ENCODE results near the gene CNKSR1.

The CNKSR1 gene

GRCh38 chr1:26132128-26132833, 45.0 kb upstream of the CNKSR1 start:
- Histone ChIP-seq H3K27me3 (ENCODE audit: insufficient read depth, poor library complexity, severe bottlenecking) (no peaks in the 10 kb centered on the region), H3K4me3 (replicated peaks; ENCODE audit: insufficient read depth, low read length) (no peak overlapping the region), H3K27ac (replicated peaks) (no peak overlapping the region)
- no peak for DNase-seq (ENCODE audit: low read depth in 1 of 2, low spot score in 1 of 2)
- TF ChIP-seq GABPA (IDR thresholded peaks at IDR 0.05; ENCODE audit: low read depth) (no peak), POLR2AphosphoS5 (IDR thresholded peaks at IDR 0.05; ENCODE audit: low read depth) (no peak), SPI1 (IDR thresholded peaks at IDR 0.05; ENCODE audit: borderline replicate concordance, low read depth) (no peak)
- TF ChIP-seq, protein P1, sequence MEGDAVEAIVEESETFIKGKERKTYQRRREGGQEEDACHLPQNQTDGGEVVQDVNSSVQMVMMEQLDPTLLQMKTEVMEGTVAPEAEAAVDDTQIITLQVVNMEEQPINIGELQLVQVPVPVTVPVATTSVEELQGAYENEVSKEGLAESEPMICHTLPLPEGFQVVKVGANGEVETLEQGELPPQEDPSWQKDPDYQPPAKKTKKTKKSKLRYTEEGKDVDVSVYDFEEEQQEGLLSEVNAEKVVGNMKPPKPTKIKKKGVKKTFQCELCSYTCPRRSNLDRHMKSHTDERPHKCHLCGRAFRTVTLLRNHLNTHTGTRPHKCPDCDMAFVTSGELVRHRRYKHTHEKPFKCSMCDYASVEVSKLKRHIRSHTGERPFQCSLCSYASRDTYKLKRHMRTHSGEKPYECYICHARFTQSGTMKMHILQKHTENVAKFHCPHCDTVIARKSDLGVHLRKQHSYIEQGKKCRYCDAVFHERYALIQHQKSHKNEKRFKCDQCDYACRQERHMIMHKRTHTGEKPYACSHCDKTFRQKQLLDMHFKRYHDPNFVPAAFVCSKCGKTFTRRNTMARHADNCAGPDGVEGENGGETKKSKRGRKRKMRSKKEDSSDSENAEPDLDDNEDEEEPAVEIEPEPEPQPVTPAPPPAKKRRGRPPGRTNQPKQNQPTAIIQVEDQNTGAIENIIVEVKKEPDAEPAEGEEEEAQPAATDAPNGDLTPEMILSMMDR (IDR thresholded peaks at IDR 0.05; ENCODE audit: insufficient read depth, low read length), result no peak
- TF ChIP-seq, protein P2, sequence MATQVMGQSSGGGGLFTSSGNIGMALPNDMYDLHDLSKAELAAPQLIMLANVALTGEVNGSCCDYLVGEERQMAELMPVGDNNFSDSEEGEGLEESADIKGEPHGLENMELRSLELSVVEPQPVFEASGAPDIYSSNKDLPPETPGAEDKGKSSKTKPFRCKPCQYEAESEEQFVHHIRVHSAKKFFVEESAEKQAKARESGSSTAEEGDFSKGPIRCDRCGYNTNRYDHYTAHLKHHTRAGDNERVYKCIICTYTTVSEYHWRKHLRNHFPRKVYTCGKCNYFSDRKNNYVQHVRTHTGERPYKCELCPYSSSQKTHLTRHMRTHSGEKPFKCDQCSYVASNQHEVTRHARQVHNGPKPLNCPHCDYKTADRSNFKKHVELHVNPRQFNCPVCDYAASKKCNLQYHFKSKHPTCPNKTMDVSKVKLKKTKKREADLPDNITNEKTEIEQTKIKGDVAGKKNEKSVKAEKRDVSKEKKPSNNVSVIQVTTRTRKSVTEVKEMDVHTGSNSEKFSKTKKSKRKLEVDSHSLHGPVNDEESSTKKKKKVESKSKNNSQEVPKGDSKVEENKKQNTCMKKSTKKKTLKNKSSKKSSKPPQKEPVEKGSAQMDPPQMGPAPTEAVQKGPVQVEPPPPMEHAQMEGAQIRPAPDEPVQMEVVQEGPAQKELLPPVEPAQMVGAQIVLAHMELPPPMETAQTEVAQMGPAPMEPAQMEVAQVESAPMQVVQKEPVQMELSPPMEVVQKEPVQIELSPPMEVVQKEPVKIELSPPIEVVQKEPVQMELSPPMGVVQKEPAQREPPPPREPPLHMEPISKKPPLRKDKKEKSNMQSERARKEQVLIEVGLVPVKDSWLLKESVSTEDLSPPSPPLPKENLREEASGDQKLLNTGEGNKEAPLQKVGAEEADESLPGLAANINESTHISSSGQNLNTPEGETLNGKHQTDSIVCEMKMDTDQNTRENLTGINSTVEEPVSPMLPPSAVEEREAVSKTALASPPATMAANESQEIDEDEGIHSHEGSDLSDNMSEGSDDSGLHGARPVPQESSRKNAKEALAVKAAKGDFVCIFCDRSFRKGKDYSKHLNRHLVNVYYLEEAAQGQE (IDR thresholded peaks at IDR 0.05; ENCODE audit: insufficient replicate concordance, low read depth), result no peak

- H3K27ac ChIP-seq (replicated peaks), result no peak overlapping the region
- TF ChIP-seq, protein P2 (IDR thresholded peaks at IDR 0.05; ENCODE audit: insufficient replicate concordance, low read depth), result no peak
- TF ChIP-seq POLR2AphosphoS5 (IDR thresholded peaks at IDR 0.05; ENCODE audit: low read depth), result no peak
- no peak for TF ChIP-seq SPI1 (IDR thresholded peaks at IDR 0.05; ENCODE audit: borderline replicate concordance, low read depth)
- no peak for TF ChIP-seq GABPA (IDR thresholded peaks at IDR 0.05; ENCODE audit: low read depth)
- TF ChIP-seq, protein P1 (IDR thresholded peaks at IDR 0.05; ENCODE audit: insufficient read depth, low read length), result no peak
- H3K4me3 ChIP-seq (replicated peaks; ENCODE audit: insufficient read depth, low read length), result no peak overlapping the region
- H3K27me3 ChIP-seq (ENCODE audit: insufficient read depth, poor library complexity, severe bottlenecking), result no peaks in the 10 kb centered on the region
- no peak for DNase-seq (ENCODE audit: low read depth in 1 of 2, low spot score in 1 of 2)
Observed at GRCh38 chr1:26132834-26133167, 44.5 kb upstream of the CNKSR1 start.

DNA sequence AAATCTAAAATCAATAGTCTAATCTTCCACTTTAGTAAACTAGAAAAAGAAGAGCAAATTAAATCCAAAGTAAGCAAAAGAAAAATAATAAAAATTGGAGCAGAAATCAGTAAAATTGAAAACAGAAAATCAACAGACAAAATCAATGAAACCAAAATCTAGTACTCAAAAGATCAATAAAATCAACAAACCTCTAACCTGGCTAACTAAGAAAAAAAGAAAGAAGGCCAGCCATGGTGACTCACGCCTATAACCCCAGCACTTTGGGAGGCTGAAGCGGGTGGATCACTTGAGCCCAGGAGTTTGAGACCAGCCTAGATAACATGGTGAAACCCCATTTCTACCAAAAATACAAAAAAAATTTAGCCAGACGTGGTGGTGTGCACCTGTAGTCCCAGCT, 42.8 kb upstream of the CNKSR1 start:
- Histone ChIP-seq H3K27me3 (ENCODE audit: insufficient read depth, poor library complexity, severe bottlenecking) (no peaks in the 10 kb centered on the region), H3K4me3 (replicated peaks; ENCODE audit: insufficient read depth, low read length) (no peak overlapping the region), H3K27ac (replicated peaks) (no peak overlapping the region)
- DNase-seq (ENCODE audit: low read depth in 1 of 2, low spot score in 1 of 2), result no peak
- TF ChIP-seq, protein P2 (IDR thresholded peaks at IDR 0.05; ENCODE audit: insufficient replicate concordance, low read depth), result no peak
- no peak for TF ChIP-seq GABPA (IDR thresholded peaks at IDR 0.05; ENCODE audit: low read depth)
- TF ChIP-seq POLR2AphosphoS5 (IDR thresholded peaks at IDR 0.05; ENCODE audit: low read depth), result no peak
- TF ChIP-seq SPI1 (IDR thresholded peaks at IDR 0.05; ENCODE audit: borderline replicate concordance, low read depth), result no peak
- TF ChIP-seq, protein P1 (IDR thresholded peaks at IDR 0.05; ENCODE audit: insufficient read depth, low read length), result no peak
